ENCODE data around the gene LACTBL1.
"Not testable (repeated sequence)": the region's sequence is repeated elsewhere in the genome, so short reads cannot be mapped to it uniquely, and the experiment has no call there.

The LACTBL1 gene

GRCh38 chr1:22976127-22976460, 3.4 kb upstream of the LACTBL1 start:
- no peak for DNase-seq

GRCh38 chr1:22975694-22976093, 3.0 kb upstream of the LACTBL1 start:
- DNase-seq = no peak

DNA sequence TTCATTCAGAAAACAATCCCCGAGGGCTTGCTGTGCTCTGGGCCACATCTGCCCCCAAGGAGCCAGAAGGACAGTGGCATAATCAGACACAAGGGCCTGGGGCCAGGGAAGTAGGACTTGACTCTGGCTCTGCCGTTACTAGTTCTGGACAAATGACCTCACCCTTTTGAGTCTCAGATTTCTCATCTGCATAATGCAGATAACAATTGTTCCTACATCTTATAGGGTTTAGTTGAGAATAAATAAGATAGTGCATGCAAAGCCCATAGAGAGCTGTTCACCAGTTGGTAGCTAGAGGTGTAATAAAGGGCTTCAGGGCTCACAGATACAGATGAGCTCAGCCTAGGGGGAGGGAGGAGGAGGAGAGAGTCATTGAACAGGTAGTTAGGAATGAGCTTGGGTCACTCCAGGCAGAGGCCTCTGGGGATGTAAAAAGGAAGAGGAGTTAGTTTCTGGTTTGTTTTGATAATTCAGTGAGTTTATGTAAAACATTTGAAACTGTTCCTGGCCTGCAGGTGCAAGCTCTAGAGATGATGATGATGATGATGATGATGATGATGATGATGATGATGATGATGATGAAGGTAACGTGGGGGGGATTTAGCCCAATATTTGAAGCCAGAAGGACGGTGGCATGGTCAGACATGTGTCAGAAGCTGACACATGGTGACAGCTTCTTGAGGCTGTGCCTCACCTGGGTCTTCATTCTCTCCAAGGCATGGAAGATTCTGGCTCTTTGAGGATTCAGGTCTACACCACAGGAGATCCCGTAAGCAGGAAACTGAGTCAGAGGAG, 858 bp downstream of the LACTBL1 start:
- no peak for DNase-seq

GRCh38 chr1:22971161-22971560, 1.5 kb downstream of the LACTBL1 start:
- no peak for DNase-seq

- DNase-seq = no peak
Observed at GRCh38 chr1:22970096-22970495, 2.6 kb downstream of the LACTBL1 start.

- DNase-seq = no peak
Observed at GRCh38 chr1:22969304-22969709, 3.4 kb downstream of the LACTBL1 start.

- DNase-seq = no peak
Observed at GRCh38 chr1:22967833-22968232, 4.8 kb downstream of the LACTBL1 start.

- no peak for DNase-seq
Observed at GRCh38 chr1:22966309-22966708, 6.4 kb downstream of the LACTBL1 start.

DNA sequence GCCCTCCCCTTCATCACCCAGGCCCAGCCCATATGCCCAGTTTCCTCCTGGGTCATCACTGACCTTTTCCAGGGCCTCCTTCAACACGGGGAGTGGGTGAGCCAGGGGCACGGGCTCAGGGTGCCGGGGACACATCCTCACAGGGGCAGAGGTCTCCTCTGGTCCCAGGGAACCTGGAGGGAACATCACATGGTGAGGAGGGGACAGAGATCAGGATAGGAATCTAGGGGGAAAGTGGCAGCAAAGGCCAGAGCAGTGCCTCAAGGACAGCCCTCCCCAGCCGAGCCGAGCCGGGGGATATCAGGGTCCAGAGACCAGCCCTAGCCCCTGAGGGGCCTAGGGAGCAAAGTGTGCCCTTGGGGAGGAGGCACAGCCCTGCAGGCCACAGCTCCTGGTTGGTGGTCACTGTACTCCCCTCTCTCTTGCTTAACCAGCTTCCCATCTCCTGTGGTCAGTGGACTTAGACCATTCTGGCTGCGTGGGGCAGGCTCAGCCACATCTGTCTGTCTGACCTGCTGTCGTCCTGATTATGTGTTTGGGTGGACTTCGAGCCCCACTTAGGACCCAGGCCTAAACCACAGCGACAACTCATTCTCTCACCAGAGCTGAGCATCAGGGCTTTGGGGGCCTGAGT, 9.5 kb downstream of the LACTBL1 start:
- DNase-seq = no peak

GRCh38 chr1:22962558-22962957, 10.1 kb downstream of the LACTBL1 start:
- no peak for DNase-seq

- no peak for DNase-seq
Observed at GRCh38 chr1:22959545-22960360, 12.9 kb downstream of the LACTBL1 start.

DNA sequence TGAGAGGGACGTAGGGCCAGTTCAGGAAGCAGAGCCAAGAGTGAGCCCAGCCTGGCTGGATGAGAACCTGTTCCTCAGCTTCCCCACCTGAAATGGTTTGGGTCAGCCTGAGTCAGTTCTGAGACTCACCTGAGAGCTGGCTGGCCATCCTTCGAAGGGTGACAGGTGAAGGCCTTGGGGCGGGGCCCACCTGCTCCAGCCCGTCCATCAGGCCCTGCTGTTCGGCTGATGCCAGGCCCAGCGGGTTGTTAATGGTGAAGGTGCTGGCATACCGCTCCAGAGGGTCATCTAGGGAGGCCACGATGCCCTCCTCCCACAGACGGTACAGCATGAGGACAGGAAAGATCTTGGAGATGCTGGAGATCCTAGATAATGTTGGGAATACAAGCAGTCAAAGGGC, 14.1 kb downstream of the LACTBL1 start:
- DNase-seq = no peak

GRCh38 chr1:22957066-22957465, 15.6 kb downstream of the LACTBL1 start:
- no peak for DNase-seq

GRCh38 chr1:22955146-22955545, 17.5 kb downstream of the LACTBL1 start:
- DNase-seq = no peak

- no peak for DNase-seq
Observed at GRCh38 chr1:22953740-22954141, 18.9 kb downstream of the LACTBL1 start.

GRCh38 chr1:22953057-22953739, 19.5 kb downstream of the LACTBL1 start:
- DNase-seq = no peak

- no peak for DNase-seq
Observed at GRCh38 chr1:22952694-22953056, 20.0 kb downstream of the LACTBL1 start.

- DNase-seq = no peak
Observed at GRCh38 chr1:22951796-22952195, 20.9 kb downstream of the LACTBL1 start.

- no peak for DNase-seq
Observed at GRCh38 chr1:22949822-22950331, 22.8 kb downstream of the LACTBL1 start.

GRCh38 chr1:22945171-22945570, 27.5 kb downstream of the LACTBL1 start:
- not testable (repeated sequence) for DNase-seq

DNA sequence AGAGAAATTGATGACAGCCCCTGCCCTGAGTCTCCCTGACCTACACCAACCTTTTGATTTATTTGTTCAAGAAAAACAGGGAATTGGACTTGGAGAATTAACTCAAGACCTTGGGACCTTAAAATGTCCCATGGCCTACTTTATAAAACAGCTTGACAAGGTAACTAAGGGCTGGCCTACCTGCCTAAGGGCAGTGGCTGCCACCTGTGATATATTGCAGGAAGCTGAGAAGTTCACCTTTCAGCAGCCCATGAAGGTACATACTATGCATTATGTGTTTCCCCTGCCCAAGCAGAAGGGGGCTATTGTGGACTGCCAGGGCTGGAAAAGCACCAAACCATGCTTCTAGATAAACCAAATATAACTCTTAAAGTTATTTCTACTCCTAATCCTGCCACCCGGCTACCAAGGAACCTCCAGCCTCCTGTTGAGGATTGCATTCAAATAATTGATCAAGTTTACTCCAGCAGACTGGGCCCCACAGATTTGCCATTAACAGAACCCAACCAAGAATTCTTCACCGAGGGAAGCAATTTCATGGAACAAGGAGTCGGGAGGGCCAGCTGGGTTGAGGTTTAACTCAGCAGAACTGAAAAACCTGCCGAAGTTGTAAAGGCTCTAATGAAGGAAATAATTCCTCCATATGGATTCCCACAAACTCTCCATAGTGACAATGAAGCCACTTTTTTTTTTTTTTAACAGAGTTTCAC, 28.2 kb downstream of the LACTBL1 start:
- no peak for DNase-seq

DNA sequence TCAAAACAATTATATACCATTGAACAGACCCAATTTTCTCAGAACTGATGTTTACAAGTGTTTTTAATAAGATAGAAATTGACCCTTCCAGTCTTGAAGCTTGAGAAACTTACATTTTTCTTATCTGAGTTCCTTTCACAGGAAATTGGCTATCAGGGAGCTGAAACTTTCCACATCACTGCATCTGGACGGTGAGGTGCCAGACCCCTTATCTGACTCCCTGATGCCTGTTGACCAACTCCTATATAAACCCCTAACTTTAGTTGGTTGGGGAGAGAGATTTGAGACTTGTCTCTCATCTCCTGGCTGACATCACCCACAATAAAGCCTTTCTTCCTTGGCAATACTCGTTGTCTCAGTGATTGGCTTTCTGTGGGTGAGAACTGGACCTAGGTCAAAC, 31.4 kb downstream of the LACTBL1 start:
- no peak for DNase-seq

All from effector CD8-positive, alpha-beta T cell (primary cell).